SU-DHL-6 (cell line): ENCODE results near the gene INHBA.

Experiments used
- H2AFZ ChIP-seq: fragments of 200-600 bp; sonication (generic); 2 replicates; pipeline ENCODE4 v1.6.1; 2014; ENCODE audit warnings: low read depth, mild to moderate bottlenecking, moderate library complexity, mixed read lengths, antibody characterized with exemption, low read length; ENCODE audit not compliant: severe bottlenecking
- H3F3A ChIP-seq: fragments of 200-600 bp; shearing (Covaris generic); 2 replicates; pipeline ENCODE4 v1.6.0; 2016; ENCODE audit warnings: antibody characterized with exemption, mild to moderate bottlenecking; ENCODE audit not compliant: insufficient read depth
- H3K27ac ChIP-seq: fragments of 200-600 bp; sonication (generic); 2 replicates; pipeline ENCODE4 v1.5.1; 2016; ENCODE audit warnings: low read depth, mild to moderate bottlenecking, low read length, moderate library complexity, mixed read lengths
- H3K27me3 ChIP-seq: fragments of 200-600 bp; sonication (generic), shearing (Covaris generic); 2 replicates; pipeline ENCODE4 v1.6.0; 2014; ENCODE audit warnings: mild to moderate bottlenecking, low read length
- H3K36me3 ChIP-seq: fragments of 200-600 bp; sonication (generic); 2 replicates; pipeline ENCODE4 v1.6.1; 2014; ENCODE audit warnings: mild to moderate bottlenecking, low read length, mixed read lengths
- H3K4me2 ChIP-seq: fragments of 300-600, 200-600 bp; shearing (Covaris generic), sonication (generic); 2 replicates; pipeline ENCODE4 v1.6.0; 2014; ENCODE audit warnings: low read length, low read depth, mild to moderate bottlenecking; ENCODE audit not compliant: poor library complexity, severe bottlenecking
- H3K4me3 ChIP-seq: fragments of 200-600 bp; sonication (generic); 2 replicates; pipeline ENCODE4 v1.5.1; 2014; ENCODE audit warnings: antibody characterized with exemption, low read length, mild to moderate bottlenecking, mixed read lengths; ENCODE audit not compliant: insufficient read depth, poor library complexity, severe bottlenecking
- H3K79me2 ChIP-seq: fragments of 200-600 bp; sonication (generic); 2 replicates; pipeline ENCODE4 v1.6.1; 2014; ENCODE audit warnings: mild to moderate bottlenecking, low read length, moderate library complexity; ENCODE audit not compliant: insufficient read depth
- H3K9ac ChIP-seq: fragments of 200-600 bp; sonication (generic); 2 replicates; pipeline ENCODE4 v1.7.0; 2014; ENCODE audit warnings: mild to moderate bottlenecking, low read length
- H3K9me2 ChIP-seq: fragments of 200-600 bp; sonication (generic); replicated peaks from 2 replicates; pipeline ENCODE4 v1.6.1; 2014; ENCODE audit warnings: low read length; ENCODE audit not compliant: insufficient read depth
- H3K9me3 ChIP-seq: fragments of 200-600 bp; sonication (generic); 2 replicates; pipeline ENCODE4 v1.6.1; 2014; ENCODE audit warnings: low read length, mixed read lengths; ENCODE audit not compliant: insufficient read depth
- H4K20me1 ChIP-seq: fragments of 200-600 bp; sonication (generic); 2 replicates; pipeline ENCODE4 v1.6.1; 2014; ENCODE audit warnings: low read depth, mild to moderate bottlenecking, antibody characterized with exemption, low read length, moderate library complexity, mixed read lengths
- CTCF ChIP-seq: fragments of 200-600 bp; sonication (generic); IDR thresholded peaks from one replicate; pipeline ENCODE4 v1.5.1; 2017; ENCODE audit warnings: antibody characterized with exemption, mild to moderate bottlenecking, low read length, moderate library complexity; ENCODE audit not compliant: insufficient read depth, poor library complexity, severe bottlenecking
- EZH2phosphoT487 ChIP-seq: fragments of 200-600 bp; sonication (generic), shearing (Covaris generic); conservative IDR thresholded peaks from 2 replicates; pipeline ENCODE4 v1.6.1; 2018; ENCODE audit warnings: mild to moderate bottlenecking, antibody characterized with exemption, low read length, moderate library complexity, mixed read lengths

INHBA gene

DNA sequence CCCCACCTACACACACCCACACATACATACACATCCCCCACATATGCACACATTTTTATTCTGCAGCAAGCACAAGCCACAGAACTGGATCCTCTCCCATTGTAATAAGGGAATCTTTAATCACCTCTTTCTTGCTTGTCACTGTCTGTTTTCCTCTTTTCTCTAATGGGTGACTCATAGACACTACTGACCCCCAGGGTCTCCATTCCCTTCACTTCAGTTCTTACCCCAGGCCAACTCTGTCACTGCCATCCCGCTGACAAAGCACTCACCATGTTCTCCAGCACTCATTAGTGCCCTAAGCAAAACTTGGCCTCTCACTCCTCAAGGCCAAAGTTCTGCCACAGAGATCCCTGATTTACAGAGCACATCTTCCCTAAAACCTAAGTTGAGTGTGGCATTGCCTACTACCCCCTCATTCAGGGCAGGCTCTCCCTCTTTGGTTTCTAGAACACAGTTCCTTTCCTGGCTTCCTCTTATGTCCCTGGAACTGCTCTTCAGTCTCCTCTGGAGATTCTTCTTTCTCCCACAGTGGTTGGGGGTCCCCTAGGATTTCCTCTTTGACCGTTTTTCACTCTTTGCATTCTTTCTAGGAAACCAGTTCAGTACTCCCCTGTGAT, 39.6 kb upstream of the INHBA start:
- H4K20me1 ChIP-seq, result no peaks in the 10 kb centered on the region
- no peaks in the 10 kb centered on the region for H3K9me2 ChIP-seq
- no peaks in the 10 kb centered on the region for H3F3A ChIP-seq
- H3K27me3 ChIP-seq, result no peaks in the 10 kb centered on the region
- no peak overlapping the region for H3K9ac ChIP-seq
- H3K36me3 ChIP-seq, result no peaks in the 10 kb centered on the region
- no peak overlapping the region for H3K4me2 ChIP-seq
- H3K27ac ChIP-seq, result no peak overlapping the region
- peaks cover 12% of the 10 kb centered on the region; the same call in 1 of the 2 replicates for H3K9me3 ChIP-seq
- no peak overlapping the region for H3K4me3 ChIP-seq
- H2AFZ ChIP-seq, result no peak overlapping the region
- TF ChIP-seq EZH2phosphoT487 (no peak), CTCF (no peak)
- no peaks in the 10 kb centered on the region for H3K79me2 ChIP-seq

GRCh38 chr7:41738806-41739205, 35.9 kb upstream of the INHBA start:
- no peaks in the 10 kb centered on the region for H3K9me2 ChIP-seq
- H3K27ac ChIP-seq, result no peak overlapping the region
- no peaks in the 10 kb centered on the region for H3F3A ChIP-seq
- no peak overlapping the region for H3K4me3 ChIP-seq
- H3K9ac ChIP-seq, result no peak overlapping the region
- H4K20me1 ChIP-seq, result no peaks in the 10 kb centered on the region
- no peak overlapping the region for H2AFZ ChIP-seq
- peaks cover 12% of the 10 kb centered on the region; the same call in 1 of the 2 replicates for H3K9me3 ChIP-seq
- H3K4me2 ChIP-seq, result no peak overlapping the region
- no peaks in the 10 kb centered on the region for H3K27me3 ChIP-seq
- H3K79me2 ChIP-seq, result no peaks in the 10 kb centered on the region
- no peak for TF ChIP-seq CTCF
- no peak for TF ChIP-seq EZH2phosphoT487
- H3K36me3 ChIP-seq, result no peaks in the 10 kb centered on the region

GRCh38 chr7:41738336-41738735, 35.4 kb upstream of the INHBA start:
- Histone ChIP-seq H3K9me2 (no peaks in the 10 kb centered on the region), H3K27me3 (no peaks in the 10 kb centered on the region), H2AFZ (no peak overlapping the region), H3K9me3 (peaks cover 12% of the 10 kb centered on the region; the same call in 1 of the 2 replicates), H3F3A (no peaks in the 10 kb centered on the region), H3K4me2 (no peak overlapping the region), H3K27ac (no peak overlapping the region), H4K20me1 (no peaks in the 10 kb centered on the region), H3K36me3 (no peaks in the 10 kb centered on the region), H3K79me2 (no peaks in the 10 kb centered on the region), H3K9ac (no peak overlapping the region), H3K4me3 (no peak overlapping the region)
- TF ChIP-seq EZH2phosphoT487 (no peak), CTCF (no peak)
